SW 1271 (cell line): ENCODE measurements around the gene SAXO1.
"Not testable (repeated sequence)": the region's sequence is repeated elsewhere in the genome, so short reads cannot be mapped to it uniquely, and the experiment has no call there.

ENCODE experiments used
- DNase-seq, 2 experiments: peaks; one replicate each; lab custom pipeline; 2025; lab: John Stamatoyannopoulos, UW

SAXO1 gene

DNA sequence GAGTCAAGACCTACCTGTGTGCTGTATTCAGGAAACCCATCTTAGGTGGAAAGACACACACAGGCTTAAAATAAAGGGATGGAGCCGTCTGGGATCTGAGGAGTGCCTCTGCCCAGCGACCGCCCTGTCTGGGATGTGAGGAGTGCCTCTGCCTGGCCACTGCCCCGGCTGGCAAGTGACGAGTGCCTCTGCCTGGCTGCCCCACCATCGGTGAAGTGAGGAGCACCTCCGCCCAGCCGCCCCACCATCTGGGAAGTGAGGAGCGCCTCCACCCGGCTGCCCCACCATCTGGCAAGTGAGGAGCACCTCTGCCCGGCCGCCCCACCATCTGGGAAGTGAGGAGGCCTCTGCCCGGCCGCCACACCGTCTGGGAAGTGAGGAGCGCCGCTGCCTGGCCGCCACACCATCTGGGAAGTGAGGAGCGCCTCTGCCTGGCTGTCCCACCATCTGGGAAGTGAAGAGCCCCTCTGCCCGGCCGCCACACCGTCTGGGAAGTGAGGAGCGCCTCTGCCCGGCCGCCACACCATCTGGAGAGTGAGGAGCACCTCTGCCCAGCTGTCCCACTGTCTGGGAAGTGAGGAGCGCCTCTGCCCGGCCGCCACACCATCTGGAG is 33.7 kb downstream of the SAXO1 start:
- DNase-seq, result no peak

DNA sequence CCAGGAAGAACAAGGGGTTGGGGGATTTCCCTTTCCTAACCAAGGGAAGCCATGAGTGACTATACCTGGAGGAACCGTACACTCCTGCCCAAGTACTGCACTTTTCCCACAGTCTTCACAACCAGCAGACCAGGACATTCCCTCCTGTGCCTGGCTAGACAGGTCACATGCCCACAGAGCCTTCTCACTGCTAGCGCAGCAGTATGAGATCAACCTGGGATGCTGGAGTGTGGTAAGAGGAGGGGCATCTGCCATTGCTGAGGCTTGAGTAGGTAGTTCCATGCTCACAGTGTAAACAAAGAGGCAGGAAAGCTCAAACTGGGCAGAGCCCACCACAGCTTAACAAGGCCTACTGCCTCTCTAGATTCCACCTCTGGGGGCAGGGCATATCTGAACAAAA is 35.9 kb downstream of the SAXO1 start:
- no peak for DNase-seq

DNA sequence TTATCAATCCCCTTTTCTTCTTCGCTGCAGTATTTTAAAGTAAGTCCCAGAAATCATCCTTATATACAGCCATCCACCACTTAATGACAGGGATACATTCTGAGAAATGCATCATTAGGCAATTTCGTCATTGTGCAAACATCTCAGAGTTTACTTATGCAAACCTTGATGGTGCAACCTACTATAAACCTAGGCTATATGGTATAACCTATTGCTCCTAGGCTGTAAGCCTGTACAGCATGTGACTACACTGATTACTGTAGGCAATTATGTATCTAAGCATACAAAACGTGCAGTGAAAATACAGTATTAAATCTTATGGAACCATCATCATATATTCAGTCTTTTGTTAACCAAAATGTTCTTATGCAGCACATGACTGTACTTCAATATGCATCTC is 36.8 kb downstream of the SAXO1 start:
- DNase-seq, result no peak

DNA sequence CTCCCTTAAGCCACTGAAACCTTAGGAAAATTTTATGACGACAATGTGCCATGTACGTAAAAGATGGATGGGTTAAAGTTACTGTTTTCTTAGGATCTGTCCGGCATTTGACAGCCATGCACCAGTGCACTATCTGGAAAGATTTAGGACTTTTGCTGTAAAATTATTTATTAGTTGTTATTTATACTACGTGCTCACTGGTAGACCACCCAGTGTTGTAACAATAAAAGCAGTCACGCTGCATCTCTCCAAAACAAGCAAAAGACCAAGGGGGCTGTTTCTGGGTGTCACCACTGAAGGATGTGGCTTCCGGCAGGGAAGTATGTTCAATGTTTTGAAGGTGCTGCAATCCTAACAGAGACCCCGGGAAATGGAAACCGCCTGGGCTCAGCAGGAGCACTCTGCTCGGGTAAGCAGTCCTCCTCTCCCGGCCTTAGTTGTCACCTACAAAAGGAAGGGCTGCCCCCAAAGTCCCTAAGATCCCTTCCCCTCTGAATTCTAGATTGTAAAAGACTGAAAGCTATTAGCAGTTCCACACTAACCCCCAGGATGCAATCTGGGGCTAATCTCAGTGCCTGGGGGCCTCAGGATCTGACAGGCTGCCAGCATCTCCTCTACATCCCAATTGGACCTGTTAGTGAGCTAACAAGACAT is 38.6 kb downstream of the SAXO1 start:
- DNase-seq, result no peak

DNA sequence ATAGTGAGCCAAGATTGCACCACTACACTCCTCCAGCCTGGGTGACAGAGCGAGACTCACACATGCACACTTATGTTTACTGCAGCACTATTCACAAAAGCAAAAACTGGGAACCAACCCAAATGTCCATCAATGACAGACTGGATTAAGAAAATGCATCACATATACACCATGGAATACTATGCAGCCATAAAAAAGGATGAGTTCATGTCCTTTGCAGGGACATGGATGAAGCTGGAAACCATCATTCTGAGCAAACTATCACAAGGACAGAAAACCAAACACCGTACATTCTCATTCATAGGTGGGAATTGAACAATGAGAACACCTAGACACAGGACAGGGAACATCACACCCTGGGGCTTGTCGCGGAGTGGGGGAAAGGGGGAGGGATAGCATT is 41.8 kb downstream of the SAXO1 start:
- DNase-seq, result not testable (repeated sequence)

DNA sequence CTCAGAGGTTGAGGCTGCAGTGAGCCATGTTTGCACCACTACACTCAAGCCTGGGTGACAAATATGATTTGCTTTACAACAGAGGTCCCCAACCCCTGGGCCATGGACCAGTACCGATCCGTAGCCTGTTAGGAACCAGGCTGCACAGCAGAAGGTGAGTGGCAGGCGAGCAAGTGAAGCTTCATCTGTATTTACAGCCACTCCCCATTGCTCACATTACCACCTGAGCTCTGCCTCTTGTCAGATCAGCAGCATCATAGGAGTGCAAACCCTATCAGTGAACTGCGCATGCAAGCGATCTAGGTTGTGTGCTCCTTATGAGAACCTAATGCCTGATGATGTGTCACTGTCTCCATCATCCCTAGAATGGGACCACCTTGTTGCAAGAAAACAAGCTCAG is 42.5 kb downstream of the SAXO1 start:
- DNase-seq, result no peak

DNA sequence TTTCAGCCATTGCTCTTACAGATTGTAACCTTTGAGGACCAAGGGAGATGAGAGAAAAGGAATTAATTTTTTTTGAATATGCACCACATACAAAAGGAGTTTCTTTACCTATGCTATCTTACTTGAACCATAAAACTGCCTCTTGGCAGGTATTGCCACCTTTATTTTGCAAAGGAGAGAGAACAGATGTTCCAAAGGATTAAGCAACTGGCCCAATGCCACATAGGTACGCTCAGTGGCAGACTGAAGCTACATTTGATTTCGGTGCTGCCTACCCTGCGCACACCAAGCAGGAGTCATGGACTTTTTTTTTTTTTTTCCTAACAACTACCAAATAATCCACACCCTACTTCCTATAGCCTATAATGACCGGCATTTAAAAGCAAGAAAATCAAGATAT is 43.1 kb downstream of the SAXO1 start:
- no peak for DNase-seq

DNA sequence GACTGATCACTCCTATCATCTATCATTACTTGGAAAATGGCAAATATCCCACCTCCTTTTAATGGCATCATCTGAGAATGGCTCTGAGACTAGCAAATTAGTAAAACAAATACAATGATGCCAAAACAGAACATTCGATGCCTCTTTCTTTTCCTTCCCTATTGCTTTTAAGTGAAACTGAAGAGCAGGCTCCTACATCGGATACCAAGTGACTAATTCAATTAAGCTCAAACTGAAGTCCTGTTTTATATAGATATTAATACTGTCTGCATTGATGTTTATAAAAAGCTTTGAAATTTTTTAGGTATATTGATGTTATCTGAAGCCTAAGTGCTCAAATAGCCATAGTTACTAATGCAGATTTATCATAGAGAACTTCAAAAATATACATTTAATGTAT is 43.9 kb downstream of the SAXO1 start:
- DNase-seq, result no peak

DNA sequence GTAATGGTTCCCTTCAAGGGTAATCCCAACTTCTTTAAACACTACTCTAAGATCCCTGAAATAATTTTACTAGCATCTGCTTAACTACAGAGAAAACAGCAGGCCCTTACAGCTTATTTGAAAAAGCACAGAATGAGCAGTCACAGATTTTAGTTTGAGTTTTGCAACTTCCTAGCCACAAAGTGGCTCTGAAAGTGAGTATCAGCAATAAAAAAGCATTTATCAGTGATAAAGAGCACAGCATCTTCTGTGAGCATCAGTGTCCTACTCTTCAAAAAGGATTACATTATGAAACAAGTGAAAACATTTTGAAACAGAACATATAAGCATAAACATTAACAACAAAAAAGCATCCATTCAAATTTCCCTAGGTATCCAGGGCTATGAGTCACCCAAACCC is 45.0 kb downstream of the SAXO1 start:
- no peak for DNase-seq

DNA sequence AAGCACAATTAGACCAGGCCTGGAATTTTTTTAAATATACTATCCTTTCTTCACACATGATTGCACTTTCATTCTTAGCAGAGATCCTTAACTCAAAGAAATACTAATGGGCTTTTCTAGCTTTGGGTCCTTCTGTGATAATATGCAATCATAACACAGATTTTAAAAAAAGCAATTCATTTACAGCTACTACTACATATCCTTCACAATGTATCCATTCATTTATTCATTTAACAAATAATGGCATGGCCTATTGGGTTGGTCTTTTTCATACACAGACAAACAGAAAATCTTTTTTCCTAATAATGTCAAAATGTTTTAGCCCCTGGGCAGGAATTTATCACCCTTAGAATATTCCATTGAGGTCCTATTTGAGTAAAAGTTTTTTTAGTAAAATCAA is 47.0 kb downstream of the SAXO1 start:
- no peak for DNase-seq

DNA sequence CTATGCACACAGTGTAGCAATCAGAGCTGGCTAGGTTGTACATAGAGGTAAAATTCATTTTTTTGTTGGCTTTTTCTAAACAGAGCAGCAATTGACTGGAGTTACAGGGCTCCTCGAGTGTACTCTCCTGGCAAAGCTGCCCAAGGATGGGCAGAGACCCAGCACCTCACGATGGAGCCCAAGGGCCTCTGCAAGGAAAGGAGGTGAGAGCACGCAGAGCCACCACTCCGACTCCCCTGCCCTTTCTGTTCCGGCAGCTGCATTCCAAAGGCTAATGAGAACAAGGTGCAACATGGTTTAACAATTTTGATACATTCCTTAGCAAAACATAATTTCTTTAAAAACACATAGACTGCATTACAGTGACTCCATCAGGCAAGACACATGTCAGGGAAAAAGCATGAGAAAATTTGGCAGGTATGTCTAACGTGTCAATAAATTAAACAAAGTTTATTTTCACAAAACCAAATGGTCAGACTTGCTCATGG is 47.5 kb downstream of the SAXO1 start:
- DNase-seq, result no peak

DNA sequence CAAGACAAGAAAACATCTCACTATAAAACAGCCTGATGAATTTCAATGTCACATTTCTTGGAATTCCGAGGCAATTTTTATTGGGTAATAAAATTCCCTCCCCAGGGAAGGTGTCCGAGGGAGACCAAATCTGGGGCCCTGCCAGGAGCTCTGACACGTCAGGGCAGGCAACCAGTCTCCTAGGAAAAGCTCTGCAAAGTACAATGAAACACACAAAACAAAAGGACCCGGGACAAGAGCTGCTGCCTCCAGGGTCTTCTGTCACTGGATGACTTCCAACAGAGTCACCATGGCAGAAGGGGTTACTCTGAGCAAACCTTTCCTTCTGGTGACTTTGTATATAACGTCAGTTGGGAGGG is 50.8 kb downstream of the SAXO1 start:
- no peak for DNase-seq

DNA sequence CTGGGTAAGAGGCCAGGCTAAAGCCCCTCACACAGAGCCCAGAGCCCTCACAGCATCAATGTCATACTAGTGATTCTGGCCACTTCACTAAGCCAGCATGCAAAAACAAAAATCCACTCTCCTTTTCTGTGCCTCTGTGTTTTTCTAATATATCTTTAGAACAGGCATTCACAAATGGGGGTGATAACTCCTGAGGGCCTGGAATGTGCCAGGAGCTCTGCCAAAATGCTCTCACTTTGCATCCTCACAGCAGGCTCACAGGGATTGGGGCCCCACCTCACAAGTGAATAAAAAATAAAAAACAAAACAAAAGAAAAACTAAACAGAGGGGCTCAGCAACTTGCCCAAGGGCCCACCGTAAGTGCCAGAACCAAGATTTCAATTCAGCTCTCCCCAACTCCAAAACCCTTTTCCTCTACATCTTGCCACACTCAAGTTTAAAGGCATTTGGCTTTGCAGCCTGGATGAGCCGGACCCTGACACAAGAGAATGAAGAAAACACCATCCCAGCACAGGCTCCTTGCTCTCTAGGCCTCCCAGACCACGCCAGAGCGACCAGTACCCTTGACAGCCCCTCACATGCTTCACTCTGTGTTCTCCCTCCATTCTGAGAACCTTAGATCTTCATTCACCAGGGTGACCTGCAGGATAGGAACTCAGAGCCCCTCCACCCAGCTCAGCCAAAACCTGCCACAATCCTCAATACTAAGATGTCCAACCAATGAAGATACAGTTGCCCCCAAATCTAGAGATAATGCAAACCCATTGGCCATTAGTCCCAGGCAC is 51.3 kb downstream of the SAXO1 start:
- DNase-seq, result no peak

DNA sequence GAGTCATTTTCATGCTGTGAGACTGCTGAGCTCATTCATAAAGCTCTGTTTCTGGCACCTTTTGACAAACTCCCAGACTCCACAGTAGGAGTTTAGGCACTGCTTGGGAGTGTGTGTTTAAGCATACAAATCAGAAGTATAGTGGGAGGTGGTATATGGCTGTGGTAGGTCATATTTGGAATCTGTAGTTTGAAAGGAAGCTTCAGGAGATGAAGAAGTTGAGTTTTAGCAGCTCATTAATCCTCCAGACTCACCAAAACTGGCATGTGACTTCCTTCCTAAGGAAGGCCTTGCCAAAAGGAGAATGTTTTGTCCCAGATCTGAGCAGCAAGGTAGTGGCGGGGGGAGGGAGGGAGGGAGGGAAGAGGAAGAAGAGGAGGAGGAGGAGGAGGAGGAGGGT is 52.8 kb downstream of the SAXO1 start:
- DNase-seq, result no peak

DNA sequence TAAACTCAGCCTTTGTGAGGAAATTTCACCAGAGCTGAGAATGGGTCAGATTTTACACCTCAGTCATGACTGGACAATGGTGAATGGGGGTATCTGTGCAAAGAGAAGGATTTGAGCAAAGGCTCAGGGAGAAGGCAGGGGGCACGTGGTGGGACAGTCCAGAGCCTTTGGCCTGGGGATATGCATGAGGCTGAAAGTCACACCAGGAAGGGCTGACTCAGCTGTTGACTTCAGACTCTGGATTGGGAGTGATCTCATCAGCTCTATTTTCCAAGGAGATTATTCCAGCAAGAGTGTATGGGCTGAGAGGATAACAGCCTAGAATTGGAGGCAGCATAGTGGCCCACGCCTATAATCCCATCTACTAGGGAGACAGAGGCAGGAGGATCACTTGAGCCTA is 53.6 kb downstream of the SAXO1 start:
- no peak for DNase-seq

DNA sequence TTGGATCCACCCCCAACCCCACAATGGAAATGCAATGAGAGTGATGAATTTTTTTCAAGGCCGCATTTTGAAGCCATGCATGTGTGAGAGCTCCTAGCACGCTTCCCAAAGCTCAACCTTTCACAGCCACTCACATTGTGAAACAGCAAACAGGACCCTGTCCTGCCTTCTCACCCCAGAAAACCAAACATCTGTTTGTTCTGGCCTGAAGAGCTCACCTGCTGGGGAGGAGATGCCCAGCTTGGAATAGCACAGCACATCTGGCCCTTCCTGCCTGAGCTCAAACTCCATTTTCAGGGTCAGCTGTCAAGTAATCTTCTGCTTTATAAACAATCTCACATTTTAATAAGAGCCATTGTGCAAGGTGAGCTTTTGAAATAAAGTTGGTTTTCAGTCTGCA is 54.8 kb downstream of the SAXO1 start:
- no peak for DNase-seq

DNA sequence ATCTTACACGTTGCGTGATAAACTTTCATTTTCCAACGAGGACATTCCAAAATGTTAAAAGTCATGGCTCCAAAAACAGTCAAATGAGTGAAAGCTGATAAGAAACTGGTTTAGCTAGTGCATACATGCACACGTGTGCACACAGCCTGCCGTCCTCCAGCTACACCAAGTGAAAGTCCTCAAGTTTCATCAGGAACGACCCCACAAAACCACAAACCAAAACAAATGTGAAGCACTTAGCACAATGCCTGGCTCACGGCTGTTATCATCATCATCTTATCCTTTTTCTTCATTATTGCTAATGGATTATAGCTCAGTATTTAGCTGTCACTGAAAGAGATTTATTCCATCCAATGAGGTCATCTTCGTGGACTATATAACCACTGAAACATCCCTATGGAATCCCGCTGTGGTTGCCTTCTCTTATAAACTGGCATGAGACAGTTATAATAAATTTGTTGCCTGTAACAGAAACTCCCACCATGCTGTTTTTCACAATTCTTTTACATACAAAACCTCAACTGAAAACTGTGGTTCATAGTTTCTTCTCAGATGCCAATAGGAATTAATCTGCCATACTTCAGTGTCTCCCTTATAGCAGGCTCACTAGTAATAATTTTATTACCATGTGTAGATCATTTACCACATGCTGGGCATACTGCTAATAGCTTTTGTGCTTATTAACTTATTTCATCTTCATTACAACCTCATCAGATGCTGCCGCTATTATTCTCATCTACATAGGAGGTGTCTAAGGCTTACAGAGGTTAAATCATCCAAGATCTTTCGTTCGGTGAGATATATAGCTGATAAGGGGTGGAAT is 56.1 kb downstream of the SAXO1 start:
- no peak for DNase-seq

DNA sequence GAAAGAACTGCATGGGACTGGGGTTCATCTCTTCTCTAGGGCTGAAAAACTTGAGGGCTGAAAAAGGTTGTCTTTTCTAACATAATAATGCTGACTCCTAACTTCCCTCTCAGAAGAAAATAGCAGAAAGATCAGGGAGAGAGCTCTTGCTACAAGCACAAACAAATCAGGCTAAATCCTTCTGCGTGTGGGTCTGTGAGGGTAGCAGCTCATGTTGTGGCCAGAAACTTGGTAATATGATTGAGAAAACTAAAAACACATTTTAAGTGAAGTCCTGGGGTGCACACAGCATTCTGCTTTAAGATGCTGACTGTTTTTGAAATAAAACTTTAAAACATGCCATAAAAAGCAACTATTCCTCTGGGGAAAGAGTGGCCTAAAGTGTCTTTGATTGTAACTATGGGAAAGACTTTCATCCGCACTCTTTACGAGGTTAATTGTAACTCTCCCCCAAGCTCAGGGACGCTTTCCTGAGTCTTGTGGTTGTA is 56.7 kb downstream of the SAXO1 start:
- no peak for DNase-seq

DNA sequence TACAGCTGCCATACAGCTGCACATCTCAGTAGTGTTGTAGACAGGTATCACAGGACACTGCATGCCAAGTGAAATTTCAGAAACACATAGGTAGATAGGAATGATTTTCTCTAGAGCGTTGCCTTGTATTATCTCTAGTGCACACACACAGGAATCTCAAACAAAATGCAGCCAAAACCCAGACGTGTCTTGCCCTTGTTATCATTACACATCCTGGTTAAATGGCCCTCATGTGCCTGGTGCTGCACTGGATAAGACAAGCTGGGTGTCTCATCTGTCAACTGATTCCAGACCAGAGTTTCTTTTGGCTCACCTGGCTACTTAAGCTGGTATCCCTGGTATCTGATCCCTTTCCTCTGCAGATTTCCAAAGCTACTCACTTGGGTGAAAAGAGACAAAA is 59.7 kb downstream of the SAXO1 start:
- no peak for DNase-seq

DNA sequence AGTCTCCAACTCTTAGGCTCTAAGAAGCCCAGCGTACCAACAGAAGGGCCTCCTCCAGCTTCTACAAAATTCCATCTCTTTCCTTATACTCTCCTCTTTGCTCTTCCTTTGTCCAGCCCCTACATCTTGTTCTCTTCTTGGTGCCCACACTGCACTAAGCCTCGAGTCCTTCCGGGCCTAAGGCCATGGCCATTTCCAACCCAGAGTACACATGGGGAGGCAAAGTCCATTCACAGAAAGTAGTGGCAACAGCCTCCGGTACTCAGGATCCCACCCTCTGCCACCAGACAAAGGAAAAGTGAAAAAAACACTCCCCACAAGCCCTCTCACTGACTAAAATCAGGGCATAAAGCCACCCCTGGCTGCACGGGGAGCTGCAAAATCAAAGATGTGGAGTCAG is 60.3 kb downstream of the SAXO1 start:
- DNase-seq, result no peak

DNA sequence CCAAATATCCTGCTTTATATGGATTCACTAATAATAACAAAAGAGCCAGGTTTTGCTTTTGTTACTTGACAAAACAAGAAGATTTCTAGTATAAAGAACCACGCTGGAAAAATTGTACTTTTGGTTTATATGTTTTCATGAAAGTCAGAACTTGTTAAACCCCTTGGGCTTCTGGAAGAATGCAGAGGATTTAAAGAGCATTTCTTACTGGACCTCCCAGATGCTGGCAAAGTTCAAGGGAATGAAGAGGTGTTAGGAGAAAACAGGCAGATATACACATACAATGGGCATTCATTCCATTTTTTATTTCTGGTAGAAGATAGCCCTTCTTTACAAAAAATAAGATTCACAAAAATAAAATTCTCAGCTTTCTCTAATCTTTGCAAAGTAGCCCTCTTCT is 61.1 kb downstream of the SAXO1 start:
- no peak for DNase-seq

DNA sequence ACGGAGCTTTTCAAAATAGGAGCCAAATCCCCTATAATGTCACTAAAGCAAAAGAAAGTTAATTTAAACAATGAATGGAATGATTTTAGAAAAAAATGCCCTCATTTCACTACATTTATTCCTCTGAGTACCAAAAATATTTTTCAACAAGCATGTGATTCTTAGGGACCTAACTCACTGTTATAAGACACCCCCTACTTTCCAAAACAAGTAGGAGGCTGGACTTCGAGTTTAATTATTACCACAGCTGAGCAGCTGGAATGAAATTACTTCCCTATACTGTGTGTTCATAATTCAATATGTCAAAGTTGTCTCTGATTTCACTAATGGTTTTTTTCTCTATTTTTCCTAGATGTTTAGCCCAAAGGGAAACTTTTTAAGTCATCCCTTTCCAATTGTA is 61.6 kb downstream of the SAXO1 start:
- DNase-seq, result no peak
